Transverse colon (tissue), 3 donors: ENCODE measurements around the gene MRPL10.

Source experiments
- EP300 ChIP-seq: sonication (generic); formaldehyde crosslinking; IDR thresholded peaks from one replicate; pipeline ENCODE4 v1.6.1; 2017; ENCODE audit warnings: antibody characterized with exemption, low read depth
- POLR2A ChIP-seq: fragments of 450-650 bp; IDR thresholded peaks from one replicate; pipeline ENCODE4 v1.6.1; 2016; ENCODE audit warnings: antibody characterized with exemption, mild to moderate bottlenecking, moderate library complexity
- TF ChIP-seq, protein P1 (sequence below), 5 experiments: fragments of 200-600 bp in 3 of 5; fragments of 450-650 bp in 2 of 5; sonication (generic) in 3 of 5; IDR thresholded peaks; 1 replicate in 2 of 5; 2 replicates in 3 of 5; pipeline ENCODE4 v1.5.1; 2016 to 2017; ENCODE audit warnings: antibody characterized with exemption in 5 of 5, inconsistent platforms in 3 of 5, mild to moderate bottlenecking in 2 of 5, moderate library complexity in 1 of 5

DNA sequence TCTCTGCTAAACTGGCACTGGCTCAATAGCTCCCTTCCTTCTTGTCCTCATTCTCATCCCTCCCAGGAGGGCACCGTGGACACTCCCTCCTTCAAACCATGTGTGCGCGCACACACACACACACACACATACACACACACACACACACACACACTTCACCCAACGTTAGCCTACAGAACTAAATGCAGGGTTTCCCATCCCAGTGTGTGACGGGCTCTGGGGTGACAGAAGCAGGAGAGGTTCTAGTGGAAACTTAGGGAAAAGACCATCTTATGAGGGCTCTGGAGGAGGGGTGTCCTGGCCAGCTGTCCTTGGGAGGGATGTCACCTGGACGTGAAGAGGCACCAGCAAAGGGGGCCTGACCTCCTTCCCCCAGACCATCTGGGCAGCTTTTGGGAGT, 29.4 kb downstream of the MRPL10 start:
- TF ChIP-seq POLR2A (no peak), EP300 (no peak)
- TF ChIP-seq, protein P1, sequence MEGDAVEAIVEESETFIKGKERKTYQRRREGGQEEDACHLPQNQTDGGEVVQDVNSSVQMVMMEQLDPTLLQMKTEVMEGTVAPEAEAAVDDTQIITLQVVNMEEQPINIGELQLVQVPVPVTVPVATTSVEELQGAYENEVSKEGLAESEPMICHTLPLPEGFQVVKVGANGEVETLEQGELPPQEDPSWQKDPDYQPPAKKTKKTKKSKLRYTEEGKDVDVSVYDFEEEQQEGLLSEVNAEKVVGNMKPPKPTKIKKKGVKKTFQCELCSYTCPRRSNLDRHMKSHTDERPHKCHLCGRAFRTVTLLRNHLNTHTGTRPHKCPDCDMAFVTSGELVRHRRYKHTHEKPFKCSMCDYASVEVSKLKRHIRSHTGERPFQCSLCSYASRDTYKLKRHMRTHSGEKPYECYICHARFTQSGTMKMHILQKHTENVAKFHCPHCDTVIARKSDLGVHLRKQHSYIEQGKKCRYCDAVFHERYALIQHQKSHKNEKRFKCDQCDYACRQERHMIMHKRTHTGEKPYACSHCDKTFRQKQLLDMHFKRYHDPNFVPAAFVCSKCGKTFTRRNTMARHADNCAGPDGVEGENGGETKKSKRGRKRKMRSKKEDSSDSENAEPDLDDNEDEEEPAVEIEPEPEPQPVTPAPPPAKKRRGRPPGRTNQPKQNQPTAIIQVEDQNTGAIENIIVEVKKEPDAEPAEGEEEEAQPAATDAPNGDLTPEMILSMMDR (IDR thresholded peaks at IDR 0.05): no peak
